Calu3 (cell line): ENCODE data around the gene CMTR1. TPM values are rescaled to one million over a fixed set of nuclear protein-coding genes. Genes with fewer than 3 reads are reported as not detected.

Experiments used
- BruUV-seq: library from RNA; stranded (reverse); fragments of 400-500 nt; replicated peaks from 2 replicates; lab custom pipeline; 2021; lab: Mats Ljungman, UMichigan
- CTCF ChIA-PET: fragments of 300-600 bp; sonication (Branson Sonifier 250); formaldehyde crosslinking; loops from one replicate; lab custom pipeline; 2022; ENCODE audit warnings: antibody characterized with exemption; lab: Charles Lee
- DNase-seq: peaks from one replicate; pipeline ENCODE4 v3.0.0; 2022
- H3K27ac Mint-ChIP-seq: one replicate; pipeline ENCODE4 v1.8.0; 2022; ENCODE audit warnings: mixed read lengths; ENCODE audit not compliant: unreplicated experiment
- H3K27me3 Mint-ChIP-seq: one replicate; pipeline ENCODE4 v1.8.0; 2022; ENCODE audit warnings: mixed read lengths; ENCODE audit not compliant: unreplicated experiment
- H3K36me3 Mint-ChIP-seq: one replicate; pipeline ENCODE4 v1.8.0; 2022; ENCODE audit warnings: mild to moderate bottlenecking, moderate library complexity, mixed read lengths; ENCODE audit not compliant: insufficient read depth, unreplicated experiment
- H3K4me1 Mint-ChIP-seq: one replicate; pipeline ENCODE4 v1.8.0; 2022; ENCODE audit warnings: mild to moderate bottlenecking, low read depth, mixed read lengths; ENCODE audit not compliant: unreplicated experiment
- H3K4me3 Mint-ChIP-seq: one replicate; pipeline ENCODE4 v1.8.0; 2022; ENCODE audit warnings: mild to moderate bottlenecking, low read depth, moderate library complexity, mixed read lengths; ENCODE audit not compliant: unreplicated experiment
- H3K9me3 Mint-ChIP-seq: one replicate; pipeline ENCODE4 v1.8.0; 2022; ENCODE audit warnings: low read depth, mixed read lengths; ENCODE audit not compliant: unreplicated experiment
- intact Hi-C: fragments of 100-400 bp; cut with micrococcal nuclease; formaldehyde crosslinking; loops from one replicate; pipeline ENCODE4 v1.10.0; 2022; ENCODE audit not compliant: unreplicated experiment
- total RNA-seq: library from RNA; stranded (reverse); gene quantifications from 2 replicates; pipeline ENCODE4 v1.2.3, GENCODE V29; 2022
- TF ChIP-seq, protein P1 (sequence below): fragments of 200-600 bp; IDR thresholded peaks from one replicate; pipeline ENCODE4 v1.8.0; 2022; ENCODE audit warnings: antibody characterized with exemption; ENCODE audit not compliant: unreplicated experiment

The CMTR1 gene
- total RNA-seq, 1 experiment from 2014 or later, result 50.3 TPM

DNA sequence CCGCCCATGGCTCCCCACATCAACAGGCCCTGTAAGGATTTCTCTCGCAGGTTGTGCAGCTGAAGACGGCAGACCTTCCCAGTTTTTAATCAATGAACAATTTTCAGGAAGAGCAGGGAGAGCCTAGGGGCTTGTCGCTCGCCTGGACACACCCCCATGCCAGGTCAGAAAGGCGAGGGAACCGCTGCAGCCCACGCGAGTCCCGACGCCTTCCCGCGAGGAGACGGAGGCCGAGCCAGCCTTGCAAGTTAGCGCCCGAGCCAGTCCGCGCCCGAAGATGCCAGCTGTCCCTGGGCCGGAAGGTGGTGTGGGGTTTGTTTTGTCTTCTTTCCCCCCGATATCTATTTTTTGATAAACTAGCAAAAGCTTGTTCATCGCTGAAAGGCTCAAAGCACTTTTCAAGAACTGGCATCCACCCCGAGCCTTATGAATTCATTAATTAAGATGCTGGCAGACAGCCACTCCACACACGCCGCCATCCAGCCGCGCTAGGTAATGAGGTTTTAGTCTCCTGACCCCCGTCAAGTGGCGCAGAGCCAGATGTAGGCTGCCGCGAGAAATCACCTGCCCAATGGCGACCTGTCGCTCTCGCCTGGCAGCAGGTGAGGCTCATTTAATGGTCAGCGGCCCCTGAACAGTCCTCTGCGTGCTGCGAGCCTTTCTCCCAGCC, 60.1 kb downstream of the CMTR1 start:
- H3K4me1 Mint-ChIP-seq, result no peaks in the 10 kb centered on the region
- no peak overlapping the region for H3K27ac Mint-ChIP-seq

DNA sequence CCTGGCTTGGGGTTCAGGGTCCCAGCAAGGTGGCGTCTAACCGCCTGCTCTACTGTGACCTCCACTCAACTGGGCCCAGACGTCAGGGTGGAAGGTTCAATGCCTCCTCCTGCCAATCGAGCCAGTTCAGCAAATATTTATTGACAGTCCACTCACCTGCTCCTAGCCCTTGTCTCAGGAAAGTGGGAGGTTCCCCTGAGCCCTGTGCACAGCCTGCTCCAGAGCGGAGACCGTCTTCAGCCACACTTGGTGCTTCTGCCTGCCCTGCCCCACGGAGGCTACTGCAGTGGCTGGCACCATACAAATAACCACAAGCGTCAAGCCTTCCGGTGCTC, 60.6 kb downstream of the CMTR1 start:
- CTCF ChIA-PET, result interaction anchor here (0.7 kb wide), 1 partner anchor 110 kb away, joined by 5 read pairs; no protein-coding TSS in a partner anchor

More for the DNA sequence above, 60.1 kb downstream of the CMTR1 start:
- TF ChIP-seq, protein P1, sequence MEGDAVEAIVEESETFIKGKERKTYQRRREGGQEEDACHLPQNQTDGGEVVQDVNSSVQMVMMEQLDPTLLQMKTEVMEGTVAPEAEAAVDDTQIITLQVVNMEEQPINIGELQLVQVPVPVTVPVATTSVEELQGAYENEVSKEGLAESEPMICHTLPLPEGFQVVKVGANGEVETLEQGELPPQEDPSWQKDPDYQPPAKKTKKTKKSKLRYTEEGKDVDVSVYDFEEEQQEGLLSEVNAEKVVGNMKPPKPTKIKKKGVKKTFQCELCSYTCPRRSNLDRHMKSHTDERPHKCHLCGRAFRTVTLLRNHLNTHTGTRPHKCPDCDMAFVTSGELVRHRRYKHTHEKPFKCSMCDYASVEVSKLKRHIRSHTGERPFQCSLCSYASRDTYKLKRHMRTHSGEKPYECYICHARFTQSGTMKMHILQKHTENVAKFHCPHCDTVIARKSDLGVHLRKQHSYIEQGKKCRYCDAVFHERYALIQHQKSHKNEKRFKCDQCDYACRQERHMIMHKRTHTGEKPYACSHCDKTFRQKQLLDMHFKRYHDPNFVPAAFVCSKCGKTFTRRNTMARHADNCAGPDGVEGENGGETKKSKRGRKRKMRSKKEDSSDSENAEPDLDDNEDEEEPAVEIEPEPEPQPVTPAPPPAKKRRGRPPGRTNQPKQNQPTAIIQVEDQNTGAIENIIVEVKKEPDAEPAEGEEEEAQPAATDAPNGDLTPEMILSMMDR, result no peak
- CTCF ChIA-PET, result no interaction called here
- DNase-seq, result no peak
- no TSS peak for BruUV-seq
- Mint-ChIP-seq H3K36me3 (peaks cover 5% of the 10 kb centered on the region), H3K27me3 (no peaks in the 10 kb centered on the region), H3K4me3 (no peak overlapping the region), H3K9me3 (no peaks in the 10 kb centered on the region)
- intact Hi-C loops, result no loop called here

DNA sequence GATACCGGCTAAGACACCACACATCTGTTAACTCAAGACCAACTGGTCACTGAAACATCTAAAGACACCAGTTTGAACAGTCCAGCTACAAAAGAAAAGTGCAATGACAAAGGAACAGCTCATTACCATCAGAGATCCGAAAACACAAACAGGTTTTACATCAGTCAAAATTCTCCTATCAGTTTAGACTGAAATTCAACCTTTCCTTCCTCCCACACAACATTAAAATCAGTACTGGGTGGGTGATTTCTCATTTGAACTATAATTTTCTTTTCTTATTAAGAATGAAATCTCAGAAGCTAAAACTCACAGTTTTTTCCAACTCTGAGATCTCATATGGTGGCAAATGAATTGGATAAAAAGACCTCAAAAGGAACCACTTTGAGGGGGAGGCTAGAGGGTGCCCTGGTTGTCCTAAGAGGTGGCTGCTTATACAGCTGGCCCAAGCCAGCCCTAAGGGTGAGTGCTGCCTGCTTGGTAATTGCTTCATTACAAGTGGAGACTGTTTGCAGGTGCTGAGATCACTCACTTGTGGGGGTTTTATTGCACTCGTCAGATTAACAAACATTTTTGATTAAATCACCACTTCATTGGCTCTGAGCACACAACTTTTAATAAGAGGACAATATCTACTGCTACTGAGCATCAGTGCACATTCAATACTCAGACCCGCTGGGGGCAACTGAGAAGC, 62.4 kb downstream of the CMTR1 start:
- Mint-ChIP-seq H3K36me3 (peaks cover 18% of the 10 kb centered on the region), H3K9me3 (no peaks in the 10 kb centered on the region), H3K27me3 (no peaks in the 10 kb centered on the region), H3K4me1 (peaks cover 9% of the 10 kb centered on the region), H3K4me3 (no peak overlapping the region), H3K27ac (no peak overlapping the region)
- CTCF ChIA-PET, result no interaction called here
- no TSS peak for BruUV-seq
- no peak for DNase-seq
- TF ChIP-seq, protein P1, result no peak
- intact Hi-C loops, result no loop called here

More for the DNA sequence above, 60.6 kb downstream of the CMTR1 start:
- Mint-ChIP-seq H3K9me3 (no peaks in the 10 kb centered on the region), H3K27me3 (no peaks in the 10 kb centered on the region), H3K36me3 (peaks cover 7% of the 10 kb centered on the region), H3K27ac (no peak overlapping the region), H3K4me3 (no peak overlapping the region), H3K4me1 (peaks cover 1% of the 10 kb centered on the region)
- DNase-seq, result no peak
- intact Hi-C loops, result no loop called here
- TF ChIP-seq, protein P1, result no peak
- no TSS peak for BruUV-seq

DNA sequence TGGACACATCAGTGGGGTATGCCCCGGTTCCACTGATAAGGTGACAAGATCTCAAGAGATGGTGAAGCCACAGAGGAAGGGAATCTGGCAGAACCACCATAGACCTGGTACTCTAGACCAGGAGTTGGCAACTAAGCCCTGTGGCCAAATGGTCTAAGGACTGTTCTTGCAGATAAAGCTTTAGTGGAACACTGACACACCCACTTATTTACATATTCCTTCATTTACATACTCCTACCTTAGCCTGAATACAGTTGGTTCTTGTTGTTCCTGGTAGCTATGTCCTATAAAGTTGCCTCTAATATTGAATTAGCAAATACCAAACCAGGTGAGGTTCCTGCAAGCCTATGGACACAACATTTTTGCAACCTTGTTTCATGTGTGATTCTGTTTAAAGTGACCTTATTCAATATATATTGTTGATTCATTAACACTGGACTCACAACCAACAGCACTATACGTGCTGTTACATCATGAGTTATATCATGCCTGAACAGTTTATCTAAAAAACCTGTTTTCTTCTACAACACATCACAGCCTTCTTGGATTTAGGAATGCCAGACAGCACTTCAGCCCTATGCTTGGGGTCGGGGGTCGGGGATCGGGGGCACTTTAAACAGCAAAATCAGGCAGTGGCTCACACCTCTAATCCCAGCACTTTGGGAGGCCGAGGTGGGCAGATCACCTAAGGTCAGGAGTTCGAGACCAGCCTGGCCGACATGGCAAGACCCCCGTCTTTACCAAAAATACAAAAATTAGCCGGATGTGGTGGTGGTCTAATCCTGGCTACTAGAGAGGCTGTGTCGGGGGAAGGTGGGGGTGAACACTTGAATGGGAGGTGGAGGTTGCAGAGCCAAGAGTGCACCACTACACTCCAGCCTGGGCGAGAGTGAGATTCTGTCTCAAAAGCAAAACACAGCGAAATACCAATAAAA, 64.2 kb downstream of the CMTR1 start:
- CTCF ChIA-PET, result interaction anchor here (0.7 kb wide), 1 partner anchor 34 kb away, joined by 3 read pairs; no protein-coding TSS in a partner anchor
- Mint-ChIP-seq H3K4me3 (no peak overlapping the region), H3K36me3 (peaks cover 18% of the 10 kb centered on the region), H3K4me1 (peaks cover 9% of the 10 kb centered on the region), H3K27ac (no peak overlapping the region), H3K27me3 (peaks cover 7% of the 10 kb centered on the region), H3K9me3 (no peaks in the 10 kb centered on the region)
- intact Hi-C loops, result no loop called here
- BruUV-seq, result no TSS peak
- no peak for DNase-seq
- TF ChIP-seq, protein P1, result no peak
